Fibroblast of lung (primary cell): ENCODE measurements around the gene SERINC5. TPM values are rescaled to one million over a fixed set of nuclear protein-coding genes. Genes with fewer than 3 reads are reported as not detected.

Experiments used
- DNase-seq, 2 donors: peaks; one replicate each; pipeline versions ENCODE4 v3.0.0 to v3.0.0-alpha.2; 2010; ENCODE audit warnings: low read depth in 2 of 2
- H2AFZ ChIP-seq: 2 replicates; pipeline ENCODE4 v1.5.1; 2012; ENCODE audit warnings: low read length, control low read depth, inconsistent platforms
- H3K27ac ChIP-seq: 2 replicates; pipeline ENCODE4 v1.5.1; 2011; ENCODE audit warnings: low read length, control low read depth; ENCODE audit not compliant: insufficient read depth
- H3K27me3 ChIP-seq: 2 replicates; pipeline ENCODE4 v1.5.1; 2011; ENCODE audit warnings: mild to moderate bottlenecking, low read length; ENCODE audit not compliant: control insufficient read depth, insufficient read depth
- H3K36me3 ChIP-seq: 2 replicates; pipeline ENCODE4 v1.5.1; 2011; ENCODE audit warnings: low read length; ENCODE audit not compliant: control insufficient read depth, insufficient read depth
- H3K4me1 ChIP-seq: 2 replicates; pipeline ENCODE4 v1.5.1; 2011; ENCODE audit warnings: low read length; ENCODE audit not compliant: control insufficient read depth, insufficient read depth; ENCODE audit errors: extremely low read depth
- H3K4me2 ChIP-seq: 2 replicates; pipeline ENCODE4 v1.5.1; 2011; ENCODE audit warnings: low read length, control low read depth; ENCODE audit not compliant: insufficient read depth; ENCODE audit errors: extremely low read depth
- H3K4me3 ChIP-seq, 4 experiments: fragments of 200-600 bp in 1 of 4; sonication (generic) in 1 of 4; replicated peaks in 1 of 4; 2 replicates each; pipeline ENCODE4 v1.5.1; 2011 to 2016; ENCODE audit warnings: low read length in 4 of 4, low read depth in 3 of 4, mild to moderate bottlenecking in 3 of 4, control low read depth in 2 of 4, inconsistent platforms in 1 of 4, mixed read lengths in 1 of 4; ENCODE audit not compliant: insufficient read depth in 1 of 4; ENCODE audit errors: control extremely low read depth in 1 of 4
- H3K79me2 ChIP-seq: 2 replicates; pipeline ENCODE4 v1.5.1; 2012; ENCODE audit warnings: mild to moderate bottlenecking, low read length, inconsistent platforms; ENCODE audit not compliant: control insufficient read depth, insufficient read depth
- H3K9ac ChIP-seq: 2 replicates; pipeline ENCODE4 v1.5.1; 2011; ENCODE audit warnings: mild to moderate bottlenecking, low read length, control low read depth; ENCODE audit not compliant: insufficient read depth
- H3K9me3 ChIP-seq: 2 replicates; pipeline ENCODE4 v1.5.1; 2012; ENCODE audit warnings: low read depth, low read length; ENCODE audit not compliant: control insufficient read depth, insufficient read depth
- H4K20me1 ChIP-seq: 2 replicates; pipeline ENCODE4 v1.5.1; 2011; ENCODE audit warnings: low read length; ENCODE audit not compliant: control insufficient read depth, insufficient read depth; ENCODE audit errors: extremely low read depth
- CTCF ChIP-seq, 2 donors: IDR thresholded peaks in 1 of 2; conservative IDR thresholded peaks in 1 of 2; 1 replicate in 1 of 2; 2 replicates in 1 of 2; pipeline ENCODE4 v1.5.1; 2011 to 2012; ENCODE audit warnings: low read length in 2 of 2, control low read depth in 1 of 2, inconsistent platforms in 1 of 2, low read depth in 1 of 2, mild to moderate bottlenecking in 1 of 2
- EZH2 ChIP-seq: IDR thresholded peaks from 2 replicates; pipeline ENCODE4 v1.5.1; 2012; ENCODE audit warnings: low read length, control low read depth, mild to moderate bottlenecking; ENCODE audit errors: missing control alignments
- polyA plus RNA-seq, 2 donors: library from polyadenylated mRNA; depleted of rRNA in 1 of 2; stranded (reverse) in 1 of 2; unstranded in 1 of 2; fragments of >200 nt; gene quantifications; 2 replicates each; pipeline ENCODE4 v1.2.1, GENCODE V29; 2011 to 2012; ENCODE audit warnings: missing spikeins in 1 of 2
- total RNA-seq: library from RNA; depleted of rRNA; stranded (reverse); fragments of >200 nt; gene quantifications from 2 replicates; pipeline ENCODE4 v1.2.1, GENCODE V29; 2014

Gene SERINC5
- total and polyA plus RNA-seq, 2 donors (not counting 1 experiment from before 2014, with no cell fraction given): 9.5 to 10.9 TPM

DNA sequence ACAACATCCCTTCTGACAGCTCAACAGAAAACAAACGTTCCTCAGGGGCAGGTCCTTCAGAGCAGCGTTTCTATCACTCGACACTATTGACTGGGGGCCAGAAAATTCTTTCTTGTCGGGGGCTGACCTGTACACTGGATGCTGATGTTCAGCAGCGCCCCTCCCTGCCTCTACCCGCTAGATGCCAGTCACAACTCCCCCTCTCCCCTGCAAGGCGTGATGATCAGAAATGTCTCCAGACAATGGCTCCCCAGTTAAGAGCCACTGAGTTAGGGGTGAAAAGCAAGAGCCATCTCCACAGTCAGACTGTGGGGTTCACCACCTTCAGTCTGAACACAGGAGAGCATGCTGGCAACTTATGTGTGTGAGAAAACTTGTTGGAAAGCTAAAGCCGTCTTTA, 39.8 kb downstream of the SERINC5 start:
- Histone ChIP-seq H3K4me3 (no peak overlapping the region), H3K36me3 (no peaks in the 10 kb centered on the region), H3K4me2 (no peak overlapping the region), H3K27ac (no peak overlapping the region), H3K9me3 (no peaks in the 10 kb centered on the region), H4K20me1 (no peaks in the 10 kb centered on the region), H2AFZ (no peak overlapping the region), H3K4me1 (peaks cover 2% of the 10 kb centered on the region), H3K79me2 (no peaks in the 10 kb centered on the region), H3K27me3 (no peaks in the 10 kb centered on the region), H3K9ac (no peak overlapping the region)
- DNase-seq: no peak
- TF ChIP-seq CTCF (conservative IDR thresholded peaks at IDR 0.05 in 1 of 2, IDR thresholded peaks at IDR 0.05 in 1 of 2; ENCODE audit: low read depth in 1 of 2, low read length in 2 of 2) (no peak), EZH2 (no peak)

DNA sequence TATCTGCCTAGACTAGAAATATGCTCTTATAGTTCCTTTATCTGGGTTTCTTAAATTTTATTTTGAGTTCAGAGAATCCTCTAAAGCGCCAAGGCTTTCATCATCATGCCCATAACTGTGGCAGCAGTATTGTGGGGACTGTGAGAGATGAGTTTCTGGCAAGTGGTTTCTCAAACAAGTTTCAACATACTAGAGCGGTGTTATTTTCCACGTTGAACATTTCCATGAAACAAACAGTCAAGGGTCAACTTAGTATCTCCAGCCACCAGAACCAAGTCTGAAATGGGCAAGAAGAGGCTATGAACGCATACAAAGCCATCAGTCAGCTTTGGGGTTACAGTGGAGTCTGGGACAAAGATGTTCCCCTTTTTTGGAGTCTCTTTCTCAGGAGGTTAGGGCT, 40.3 kb downstream of the SERINC5 start:
- no peak for DNase-seq
- no peak overlapping the region for H3K4me2 ChIP-seq
- H2AFZ ChIP-seq: no peak overlapping the region
- no peaks in the 10 kb centered on the region for H3K79me2 ChIP-seq
- no peak overlapping the region for H3K27ac ChIP-seq
- H3K9ac ChIP-seq: no peak overlapping the region
- no peaks in the 10 kb centered on the region for H3K27me3 ChIP-seq
- H3K4me1 ChIP-seq: peaks cover 2% of the 10 kb centered on the region
- TF ChIP-seq EZH2: no peak
- TF ChIP-seq CTCF (conservative IDR thresholded peaks at IDR 0.05 in 1 of 2, IDR thresholded peaks at IDR 0.05 in 1 of 2; ENCODE audit: low read depth in 1 of 2, low read length in 2 of 2): no peak
- H3K36me3 ChIP-seq: no peaks in the 10 kb centered on the region
- no peaks in the 10 kb centered on the region for H3K9me3 ChIP-seq
- H4K20me1 ChIP-seq: no peaks in the 10 kb centered on the region
- H3K4me3 ChIP-seq: no peak overlapping the region

DNA sequence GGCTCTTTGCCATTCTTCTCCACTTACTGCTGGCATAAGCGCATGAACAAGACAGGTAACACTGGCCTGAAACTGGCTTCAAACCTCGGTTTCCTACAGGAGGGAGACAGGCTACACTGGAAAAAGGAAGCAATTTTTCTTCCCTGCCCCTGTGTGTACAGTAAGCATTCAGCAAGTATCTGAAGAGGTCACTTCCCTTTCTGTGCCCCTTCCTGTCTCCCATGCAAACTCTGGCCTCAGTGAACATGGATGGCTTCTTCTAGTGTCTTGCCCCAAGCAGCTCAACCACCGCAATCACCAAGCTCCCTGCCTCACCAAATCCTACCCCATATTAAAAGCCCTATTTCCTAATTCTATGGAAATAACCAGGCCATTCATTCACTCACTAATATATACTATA, 42.4 kb downstream of the SERINC5 start:
- no peak overlapping the region for H3K27ac ChIP-seq
- H3K4me1 ChIP-seq: peaks cover 2% of the 10 kb centered on the region
- DNase-seq: no peak
- no peak for TF ChIP-seq CTCF (conservative IDR thresholded peaks at IDR 0.05 in 1 of 2, IDR thresholded peaks at IDR 0.05 in 1 of 2; ENCODE audit: low read depth in 1 of 2, low read length in 2 of 2)
- TF ChIP-seq EZH2: no peak
- no peaks in the 10 kb centered on the region for H3K27me3 ChIP-seq
- H3K79me2 ChIP-seq: no peaks in the 10 kb centered on the region
- H3K9me3 ChIP-seq: no peaks in the 10 kb centered on the region
- H3K9ac ChIP-seq: no peak overlapping the region
- H2AFZ ChIP-seq: no peak overlapping the region
- no peaks in the 10 kb centered on the region for H3K36me3 ChIP-seq
- H3K4me2 ChIP-seq: no peak overlapping the region
- no peaks in the 10 kb centered on the region for H4K20me1 ChIP-seq
- H3K4me3 ChIP-seq: no peak overlapping the region
